ENCODE data around the gene KAZN. TPM values are rescaled to one million over a fixed set of nuclear protein-coding genes. Genes with fewer than 3 reads are reported as not detected.

KAZN gene
- polyA plus RNA-seq, 1 donor (not counting 4 experiments of a cell fraction or from before 2014, with no cell fraction given) = 5.9 TPM

DNA sequence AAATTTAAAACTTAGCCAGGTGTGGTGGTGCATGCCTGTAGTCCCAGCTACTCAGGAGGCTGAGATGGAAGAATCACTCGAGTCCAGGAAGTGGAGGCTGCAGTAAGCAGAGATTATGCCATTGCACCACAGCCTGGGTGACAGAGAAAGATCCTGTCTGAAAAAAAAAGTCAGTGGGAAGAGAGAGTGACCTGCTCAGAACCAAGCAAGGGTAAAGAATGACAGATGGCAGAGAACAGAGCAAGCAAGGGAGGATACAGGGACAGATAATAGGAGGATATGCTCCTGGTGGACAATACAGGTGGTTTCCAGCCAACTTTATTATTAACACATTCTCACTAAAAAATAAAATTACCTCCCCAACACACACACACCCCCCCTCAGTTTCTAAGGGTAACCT, 550.5 kb downstream of the KAZN start:
- no peak overlapping the region for H3K4me3 ChIP-seq (ENCODE audit: control insufficient read depth in 2 of 3, extremely low read depth in 1 of 3, insufficient read depth in 2 of 3, low read depth in 1 of 3, low read length in 3 of 3)
- H3K4me1 ChIP-seq (ENCODE audit: control insufficient read depth, extremely low read depth, insufficient read depth, low read length) = peaks cover 9% of the 10 kb centered on the region
- no peaks in the 10 kb centered on the region for H3K9me3 ChIP-seq (ENCODE audit: control insufficient read depth, low read depth, low read length)
- H3K9ac ChIP-seq (ENCODE audit: control insufficient read depth, extremely low read depth, insufficient read depth, low read length) = no peak overlapping the region
- FAIRE-seq = no peak
- H3K4me2 ChIP-seq (ENCODE audit: control insufficient read depth, extremely low read depth, insufficient read depth, low read depth, low read length) = no peak overlapping the region
- H3K36me3 ChIP-seq (ENCODE audit: control insufficient read depth in 2 of 2, extremely low read depth in 1 of 2, insufficient read depth in 2 of 2, low read length in 2 of 2) = no peaks in the 10 kb centered on the region
- no peak for DNase-seq (ENCODE audit: low read depth, low spot score)
- no peaks in the 10 kb centered on the region for H3K27me3 ChIP-seq (ENCODE audit: control insufficient read depth, extremely low read depth, insufficient read depth, low read length)
- H3K27ac ChIP-seq (ENCODE audit: control insufficient read depth, insufficient read depth, low read length) = no peak overlapping the region
- H3K79me2 ChIP-seq (ENCODE audit: control insufficient read depth, insufficient read depth, low read length) = peaks cover 2% of the 10 kb centered on the region
- H3K9me1 ChIP-seq (ENCODE audit: control insufficient read depth, extremely low read depth, insufficient read depth, low read length) = peaks cover 3% of the 10 kb centered on the region
- no peak overlapping the region for H2AFZ ChIP-seq (ENCODE audit: control insufficient read depth, low read length)
- H4K20me1 ChIP-seq (ENCODE audit: control insufficient read depth, extremely low read depth, insufficient read depth, low read length) = no peaks in the 10 kb centered on the region
- no peak for TF ChIP-seq EZH2 (IDR thresholded peaks at IDR 0.05; ENCODE audit: low read length)
- no peak for TF ChIP-seq CTCF (optimal IDR thresholded peaks at IDR 0.05 in 1 of 3, IDR thresholded peaks at IDR 0.05 in 1 of 3, conservative IDR thresholded peaks at IDR 0.05 in 1 of 3; ENCODE audit: extremely low read depth in 1 of 3, insufficient read depth in 2 of 3, low read length in 3 of 3)
- dilution Hi-C loops (cut with MboI; ENCODE audit: extremely low pct_ligation_motif_present, low sequenced_read_pairs) = no loop called here

- Histone ChIP-seq H3K4me3 (ENCODE audit: control insufficient read depth in 2 of 3, extremely low read depth in 1 of 3, insufficient read depth in 2 of 3, low read depth in 1 of 3, low read length in 3 of 3) (no peak overlapping the region), H3K9me3 (ENCODE audit: control insufficient read depth, low read depth, low read length) (no peaks in the 10 kb centered on the region), H3K4me2 (ENCODE audit: control insufficient read depth, extremely low read depth, insufficient read depth, low read depth, low read length) (no peak overlapping the region), H3K27me3 (ENCODE audit: control insufficient read depth, extremely low read depth, insufficient read depth, low read length) (no peaks in the 10 kb centered on the region), H2AFZ (ENCODE audit: control insufficient read depth, low read length) (no peak overlapping the region), H3K9ac (ENCODE audit: control insufficient read depth, extremely low read depth, insufficient read depth, low read length) (no peak overlapping the region), H3K27ac (ENCODE audit: control insufficient read depth, insufficient read depth, low read length) (no peak overlapping the region), H3K36me3 (ENCODE audit: control insufficient read depth in 2 of 2, extremely low read depth in 1 of 2, insufficient read depth in 2 of 2, low read length in 2 of 2) (peaks cover 0 to 3% of the 10 kb centered on the region in 2 experiments), H3K4me1 (ENCODE audit: control insufficient read depth, extremely low read depth, insufficient read depth, low read length) (peaks cover 11% of the 10 kb centered on the region), H4K20me1 (ENCODE audit: control insufficient read depth, extremely low read depth, insufficient read depth, low read length) (no peaks in the 10 kb centered on the region), H3K9me1 (ENCODE audit: control insufficient read depth, extremely low read depth, insufficient read depth, low read length) (peaks cover 3% of the 10 kb centered on the region), H3K79me2 (ENCODE audit: control insufficient read depth, insufficient read depth, low read length) (peaks cover 16% of the 10 kb centered on the region)
- FAIRE-seq (no peak), DNase-seq (ENCODE audit: low read depth, low spot score) (no peak)
- dilution Hi-C loops (cut with MboI; ENCODE audit: extremely low pct_ligation_motif_present, low sequenced_read_pairs) = no loop called here
- TF ChIP-seq EZH2 (IDR thresholded peaks at IDR 0.05; ENCODE audit: low read length) (no peak), CTCF (optimal IDR thresholded peaks at IDR 0.05 in 1 of 3, IDR thresholded peaks at IDR 0.05 in 1 of 3, conservative IDR thresholded peaks at IDR 0.05 in 1 of 3; ENCODE audit: extremely low read depth in 1 of 3, insufficient read depth in 2 of 3, low read length in 3 of 3) (no peak)
Measured at GRCh38 chr1:15150376-15150775, 551.9 kb downstream of the KAZN start.
